HG03378 (cell line): Measurements from ENCODE around the gene QKI.
"Not testable (repeated sequence)": the region's sequence is repeated elsewhere in the genome, so short reads cannot be mapped to it uniquely, and the experiment has no call there.

Experiments
- ATAC-seq: cut with Tn5 transposase; IDR thresholded peaks from one replicate; pipeline ENCODE4 v1.9.1; 2021; ENCODE audit warnings: mild to moderate bottlenecking, moderate library complexity; ENCODE audit not compliant: unreplicated experiment

QKI gene

GRCh38 chr6:163476946-163477345 lies 62.4 kb downstream of the QKI start:
- not testable (repeated sequence) for ATAC-seq

- ATAC-seq = no peak
Measured at GRCh38 chr6:163483107-163483506, 68.6 kb downstream of the QKI start.

- no peak for ATAC-seq
Measured at GRCh38 chr6:163485388-163485851, 70.9 kb downstream of the QKI start.

GRCh38 chr6:163486821-163487220 lies 72.3 kb downstream of the QKI start:
- ATAC-seq = no peak

GRCh38 chr6:163487606-163488005 lies 73.1 kb downstream of the QKI start:
- no peak for ATAC-seq

GRCh38 chr6:163489584-163489983 lies 75.1 kb downstream of the QKI start:
- no peak for ATAC-seq

GRCh38 chr6:163490826-163491577 lies 76.5 kb downstream of the QKI start:
- no peak for ATAC-seq

GRCh38 chr6:163491737-163492300 lies 77.3 kb downstream of the QKI start:
- no peak for ATAC-seq

GRCh38 chr6:163494279-163494727 lies 79.8 kb downstream of the QKI start:
- ATAC-seq = no peak

- no peak for ATAC-seq
Measured at GRCh38 chr6:163496205-163496604, 81.7 kb downstream of the QKI start.

- no peak for ATAC-seq
Measured at GRCh38 chr6:163500105-163500504, 85.6 kb downstream of the QKI start.

- ATAC-seq = no peak
Measured at GRCh38 chr6:163501026-163501425, 86.5 kb downstream of the QKI start.

GRCh38 chr6:163501439-163501838 lies 86.9 kb downstream of the QKI start:
- no peak for ATAC-seq

GRCh38 chr6:163504984-163505640 lies 90.6 kb downstream of the QKI start:
- ATAC-seq = no peak

GRCh38 chr6:163507965-163508364 lies 93.4 kb downstream of the QKI start:
- no peak for ATAC-seq

GRCh38 chr6:163513003-163513402 lies 98.5 kb downstream of the QKI start:
- no peak for ATAC-seq

GRCh38 chr6:163513570-163514166 lies 99.2 kb downstream of the QKI start:
- ATAC-seq = no peak

GRCh38 chr6:163516908-163517307 lies 102.4 kb downstream of the QKI start:
- ATAC-seq = no peak

- no peak for ATAC-seq
Measured at GRCh38 chr6:163520956-163521355, 106.4 kb downstream of the QKI start.

- ATAC-seq = no peak
Measured at GRCh38 chr6:163522033-163522432, 107.5 kb downstream of the QKI start.

- ATAC-seq = no peak
Measured at GRCh38 chr6:163525926-163526325, 111.4 kb downstream of the QKI start.

- ATAC-seq = no peak
Measured at GRCh38 chr6:163526346-163526745, 111.8 kb downstream of the QKI start.
